ENCODE data around the gene NUP188.
"Not testable (repeated sequence)": the region's sequence is repeated elsewhere in the genome, so short reads cannot be mapped to it uniquely, and the experiment has no call there.

The NUP188 gene

GRCh38 chr9:128945798-128946501, 1.5 kb upstream of the NUP188 start:
- DNase-seq (ENCODE audit: low read depth, low spot score), result no peak
- no peak for TF ChIP-seq POLR2AphosphoS5 (IDR thresholded peaks at IDR 0.05; ENCODE audit: borderline replicate concordance, low read depth, low read length)
- no peak for TF ChIP-seq EZH2 (IDR thresholded peaks at IDR 0.05)
- no peak for TF ChIP-seq FOXP2 (optimal IDR thresholded peaks at IDR 0.05; ENCODE audit: control extremely low read depth, extremely low read length, insufficient read depth)
- Histone ChIP-seq H3K9ac (ENCODE audit: insufficient read length) (no peak overlapping the region), H3K27ac (no peak overlapping the region), H3K4me3 (peak overlapping the region; percentile 95; the same call in 1 of the 2 replicates), H3K36me3 (ENCODE audit: insufficient read depth, low read length) (peaks cover 7% of the 10 kb centered on the region; the same call in 1 of the 2 replicates), H3K9me3 (ENCODE audit: low read depth, low read length) (no peaks in the 10 kb centered on the region)

GRCh38 chr9:128946571-128947276, 775 bp upstream of the NUP188 start:
- H3K9ac ChIP-seq (ENCODE audit: insufficient read length), result peak overlapping the region; percentile 93
- H3K36me3 ChIP-seq (ENCODE audit: insufficient read depth, low read length), result peaks cover 12% of the 10 kb centered on the region
- TF ChIP-seq FOXP2 (optimal IDR thresholded peaks at IDR 0.05; ENCODE audit: control extremely low read depth, extremely low read length, insufficient read depth) (no peak), POLR2AphosphoS5 (IDR thresholded peaks at IDR 0.05; ENCODE audit: borderline replicate concordance, low read depth, low read length) (no peak), EZH2 (IDR thresholded peaks at IDR 0.05) (no peak)
- DNase-seq (ENCODE audit: low read depth, low spot score), result no peak
- no peaks in the 10 kb centered on the region for H3K9me3 ChIP-seq (ENCODE audit: low read depth, low read length)
- peak overlapping the region; percentile 95 for H3K4me3 ChIP-seq
- H3K27ac ChIP-seq, result no peak overlapping the region

GRCh38 chr9:128947277-128947526, 297 bp upstream of the NUP188 start:
- Histone ChIP-seq H3K4me3 (peak overlapping the region; percentile 95), H3K27ac (no peak overlapping the region), H3K9ac (ENCODE audit: insufficient read length) (peak overlapping the region; percentile 93), H3K9me3 (ENCODE audit: low read depth, low read length) (no peaks in the 10 kb centered on the region), H3K36me3 (ENCODE audit: insufficient read depth, low read length) (peaks cover 13% of the 10 kb centered on the region)
- peak; percentile 2 for TF ChIP-seq FOXP2 (optimal IDR thresholded peaks at IDR 0.05; ENCODE audit: control extremely low read depth, extremely low read length, insufficient read depth)
- TF ChIP-seq POLR2AphosphoS5 (IDR thresholded peaks at IDR 0.05; ENCODE audit: borderline replicate concordance, low read depth, low read length), result no peak
- no peak for TF ChIP-seq EZH2 (IDR thresholded peaks at IDR 0.05)
- no peak for DNase-seq (ENCODE audit: low read depth, low spot score)

- peaks cover 64% of the 10 kb centered on the region for H3K36me3 ChIP-seq (ENCODE audit: insufficient read depth, low read length)
- H3K9me3 ChIP-seq (ENCODE audit: low read depth, low read length); H3K4me3 ChIP-seq; DNase-seq (ENCODE audit: low read depth, low spot score); H3K27ac ChIP-seq; H3K9ac ChIP-seq (ENCODE audit: insufficient read length): not testable (repeated sequence)
These were observed 13.9 kb downstream of the NUP188 start for GRCh38 chr9:128961403-128961802.

- H3K4me3 ChIP-seq, result no peak overlapping the region
- peaks cover 73% of the 10 kb centered on the region for H3K36me3 ChIP-seq (ENCODE audit: insufficient read depth, low read length)
- DNase-seq (ENCODE audit: low read depth, low spot score), result no peak
- no peak overlapping the region for H3K9ac ChIP-seq (ENCODE audit: insufficient read length)
- TF ChIP-seq POLR2AphosphoS5 (IDR thresholded peaks at IDR 0.05; ENCODE audit: borderline replicate concordance, low read depth, low read length), result no peak
- TF ChIP-seq EZH2 (IDR thresholded peaks at IDR 0.05), result no peak
- TF ChIP-seq FOXP2 (optimal IDR thresholded peaks at IDR 0.05; ENCODE audit: control extremely low read depth, extremely low read length, insufficient read depth), result no peak
- no peak overlapping the region for H3K27ac ChIP-seq
- no peaks in the 10 kb centered on the region for H3K9me3 ChIP-seq (ENCODE audit: low read depth, low read length)
These were observed 22.0 kb downstream of the NUP188 start for GRCh38 chr9:128969491-128969890.

GRCh38 chr9:128972956-128973355, 25.5 kb downstream of the NUP188 start:
- no peak for DNase-seq (ENCODE audit: low read depth, low spot score)
- no peak for TF ChIP-seq FOXP2 (optimal IDR thresholded peaks at IDR 0.05; ENCODE audit: control extremely low read depth, extremely low read length, insufficient read depth)
- TF ChIP-seq EZH2 (IDR thresholded peaks at IDR 0.05), result no peak
- TF ChIP-seq POLR2AphosphoS5 (IDR thresholded peaks at IDR 0.05; ENCODE audit: borderline replicate concordance, low read depth, low read length), result no peak
- no peak overlapping the region for H3K4me3 ChIP-seq
- H3K27ac ChIP-seq, result no peak overlapping the region
- H3K9me3 ChIP-seq (ENCODE audit: low read depth, low read length), result no peaks in the 10 kb centered on the region
- peaks cover 87% of the 10 kb centered on the region for H3K36me3 ChIP-seq (ENCODE audit: insufficient read depth, low read length)
- H3K9ac ChIP-seq (ENCODE audit: insufficient read length), result no peak overlapping the region

GRCh38 chr9:128979111-128979510, 31.6 kb downstream of the NUP188 start:
- Histone ChIP-seq H3K27ac (no peak overlapping the region), H3K9ac (ENCODE audit: insufficient read length) (no peak overlapping the region), H3K4me3 (no peak overlapping the region), H3K9me3 (ENCODE audit: low read depth, low read length) (no peaks in the 10 kb centered on the region), H3K36me3 (ENCODE audit: insufficient read depth, low read length) (peaks cover 85% of the 10 kb centered on the region)
- no peak for DNase-seq (ENCODE audit: low read depth, low spot score)
- TF ChIP-seq FOXP2 (optimal IDR thresholded peaks at IDR 0.05; ENCODE audit: control extremely low read depth, extremely low read length, insufficient read depth), result no peak
- TF ChIP-seq POLR2AphosphoS5 (IDR thresholded peaks at IDR 0.05; ENCODE audit: borderline replicate concordance, low read depth, low read length), result no peak
- no peak for TF ChIP-seq EZH2 (IDR thresholded peaks at IDR 0.05)

GRCh38 chr9:128983536-128983935, 36.0 kb downstream of the NUP188 start:
- TF ChIP-seq FOXP2 (optimal IDR thresholded peaks at IDR 0.05; ENCODE audit: control extremely low read depth, extremely low read length, insufficient read depth) (no peak), POLR2AphosphoS5 (IDR thresholded peaks at IDR 0.05; ENCODE audit: borderline replicate concordance, low read depth, low read length) (no peak), EZH2 (IDR thresholded peaks at IDR 0.05) (no peak)

More at GRCh38 chr9:128983536-128983935, 36.0 kb downstream of the NUP188 start:
- Histone ChIP-seq H3K9ac (ENCODE audit: insufficient read length) (no peak overlapping the region), H3K36me3 (ENCODE audit: insufficient read depth, low read length) (peaks cover 92% of the 10 kb centered on the region), H3K9me3 (ENCODE audit: low read depth, low read length) (no peaks in the 10 kb centered on the region), H3K27ac (no peak overlapping the region), H3K4me3 (no peak overlapping the region)
- no peak for DNase-seq (ENCODE audit: low read depth, low spot score)

All from SK-N-MC (cell line).